ENCODE data around the gene ATP11A.

DNA sequence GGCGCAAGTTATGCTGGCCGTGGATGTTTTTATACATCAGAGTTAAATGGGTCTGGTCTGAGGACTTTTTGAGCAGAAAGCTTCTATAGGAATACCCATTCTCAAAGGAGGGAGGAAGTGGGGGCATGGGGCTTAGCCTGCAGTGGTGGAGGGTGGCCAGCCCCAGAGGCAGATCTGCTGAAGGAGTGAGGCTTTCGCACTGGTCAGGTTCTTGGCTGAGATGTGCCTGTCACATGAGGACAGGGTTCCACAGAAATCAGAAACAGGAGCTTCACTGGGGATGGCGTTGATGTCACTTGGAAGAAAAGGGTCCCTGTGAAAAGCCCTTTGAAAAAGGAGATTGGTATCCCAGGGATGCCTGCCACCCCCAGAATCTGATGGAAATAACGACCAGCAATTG lies 178.5 kb downstream of the ATP11A start:
- TF ChIP-seq EZH2 (IDR thresholded peaks at IDR 0.05; ENCODE audit: borderline replicate concordance) (no peak), CTCF (IDR thresholded peaks at IDR 0.05; ENCODE audit: poor library complexity) (no peak), EZH2phosphoT487 (IDR thresholded peaks at IDR 0.05; ENCODE audit: low read depth, severe bottlenecking, unreplicated experiment) (no peak)
